Osteocyte (in vitro differentiated cells): ENCODE results near the gene CDH13. TPM values are rescaled to one million over a fixed set of nuclear protein-coding genes. Genes with fewer than 3 reads are reported as not detected.

Source experiments
- DNase-seq: peaks from one replicate; pipeline ENCODE4 v3.0.0; 2021; ENCODE audit warnings: mixed read lengths; ENCODE audit not compliant: unreplicated experiment; ENCODE audit errors: extremely low spot score
- H3K27ac Mint-ChIP-seq: one replicate; pipeline ENCODE4 v1.8.0; 2021; ENCODE audit warnings: mild to moderate bottlenecking, mixed read lengths; ENCODE audit not compliant: unreplicated experiment
- H3K27me3 Mint-ChIP-seq: one replicate; pipeline ENCODE4 v1.8.0; 2021; ENCODE audit warnings: mixed read lengths; ENCODE audit not compliant: unreplicated experiment
- H3K36me3 Mint-ChIP-seq: one replicate; pipeline ENCODE4 v1.8.0; 2021; ENCODE audit warnings: mixed read lengths; ENCODE audit not compliant: unreplicated experiment
- H3K4me1 Mint-ChIP-seq: one replicate; pipeline ENCODE4 v1.8.0; 2021; ENCODE audit warnings: mixed read lengths; ENCODE audit not compliant: unreplicated experiment
- H3K4me3 Mint-ChIP-seq: one replicate; pipeline ENCODE4 v1.8.0; 2021; ENCODE audit warnings: mild to moderate bottlenecking, moderate library complexity, mixed read lengths; ENCODE audit not compliant: unreplicated experiment
- H3K9me3 Mint-ChIP-seq: one replicate; pipeline ENCODE4 v1.8.0; 2021; ENCODE audit warnings: mixed read lengths; ENCODE audit not compliant: unreplicated experiment
- total RNA-seq: library from RNA; stranded (reverse); gene quantifications from 2 replicates; pipeline ENCODE4 v1.2.1, GENCODE V29; 2021
- TF ChIP-seq, protein P1 (sequence below): fragments of 200-600 bp; sonication (generic); IDR thresholded peaks from 2 replicates; pipeline ENCODE4 v1.5.0; 2021; ENCODE audit warnings: antibody characterized with exemption, mild to moderate bottlenecking, moderate library complexity

The CDH13 gene
- total RNA-seq, 1 donor from 2014 or later: 27.0 TPM

DNA sequence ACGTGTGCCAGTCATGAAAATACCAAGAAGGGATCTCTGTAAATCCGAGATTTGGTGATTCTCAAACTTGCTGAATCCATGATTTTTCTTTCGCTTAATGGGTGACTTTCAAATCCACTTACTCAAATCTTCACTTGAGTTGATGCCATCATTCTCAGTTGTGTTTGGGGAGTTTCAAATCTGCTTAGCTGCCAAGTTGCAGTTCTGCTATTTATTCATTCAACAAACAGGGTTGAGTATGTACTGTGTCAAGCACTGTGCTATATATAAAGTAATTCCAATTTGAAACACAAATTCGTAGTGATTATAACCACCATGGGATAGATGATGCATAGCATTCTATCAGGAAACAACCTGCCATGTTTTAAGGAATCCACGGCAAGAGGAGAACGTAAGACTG, 394.3 kb downstream of the CDH13 start:
- no peak overlapping the region for H3K4me3 Mint-ChIP-seq
- DNase-seq: no peak
- H3K27ac Mint-ChIP-seq: no peak overlapping the region
- TF ChIP-seq, protein P1, sequence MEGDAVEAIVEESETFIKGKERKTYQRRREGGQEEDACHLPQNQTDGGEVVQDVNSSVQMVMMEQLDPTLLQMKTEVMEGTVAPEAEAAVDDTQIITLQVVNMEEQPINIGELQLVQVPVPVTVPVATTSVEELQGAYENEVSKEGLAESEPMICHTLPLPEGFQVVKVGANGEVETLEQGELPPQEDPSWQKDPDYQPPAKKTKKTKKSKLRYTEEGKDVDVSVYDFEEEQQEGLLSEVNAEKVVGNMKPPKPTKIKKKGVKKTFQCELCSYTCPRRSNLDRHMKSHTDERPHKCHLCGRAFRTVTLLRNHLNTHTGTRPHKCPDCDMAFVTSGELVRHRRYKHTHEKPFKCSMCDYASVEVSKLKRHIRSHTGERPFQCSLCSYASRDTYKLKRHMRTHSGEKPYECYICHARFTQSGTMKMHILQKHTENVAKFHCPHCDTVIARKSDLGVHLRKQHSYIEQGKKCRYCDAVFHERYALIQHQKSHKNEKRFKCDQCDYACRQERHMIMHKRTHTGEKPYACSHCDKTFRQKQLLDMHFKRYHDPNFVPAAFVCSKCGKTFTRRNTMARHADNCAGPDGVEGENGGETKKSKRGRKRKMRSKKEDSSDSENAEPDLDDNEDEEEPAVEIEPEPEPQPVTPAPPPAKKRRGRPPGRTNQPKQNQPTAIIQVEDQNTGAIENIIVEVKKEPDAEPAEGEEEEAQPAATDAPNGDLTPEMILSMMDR: no peak
- peaks cover 7% of the 10 kb centered on the region for H3K4me1 Mint-ChIP-seq
- H3K36me3 Mint-ChIP-seq: no peaks in the 10 kb centered on the region
- H3K27me3 Mint-ChIP-seq: no peaks in the 10 kb centered on the region
- H3K9me3 Mint-ChIP-seq: peaks cover 5% of the 10 kb centered on the region

DNA sequence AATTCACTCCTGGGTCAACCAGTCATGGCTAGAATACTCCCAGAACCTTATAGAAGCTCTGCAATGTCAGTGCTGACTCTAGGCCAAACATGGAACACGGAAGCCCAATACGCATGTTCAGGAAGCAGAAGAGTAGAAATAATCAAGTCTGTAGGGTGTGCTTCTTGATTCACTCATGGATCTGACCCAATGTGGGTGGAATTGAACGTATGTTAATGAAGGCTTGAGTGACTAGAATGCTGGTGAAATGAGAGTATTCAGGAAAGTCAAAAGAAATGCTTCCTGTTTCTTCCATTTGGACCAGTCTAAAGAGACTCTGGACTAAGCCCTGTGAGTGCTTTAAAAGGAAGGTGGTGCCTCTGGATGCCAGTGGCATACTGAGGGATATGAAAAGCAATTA, 395.0 kb downstream of the CDH13 start:
- Mint-ChIP-seq H3K4me1 (peaks cover 7% of the 10 kb centered on the region), H3K4me3 (no peak overlapping the region), H3K9me3 (peaks cover 5% of the 10 kb centered on the region), H3K27me3 (no peaks in the 10 kb centered on the region), H3K36me3 (no peaks in the 10 kb centered on the region), H3K27ac (no peak overlapping the region)
- TF ChIP-seq, protein P1: no peak
- DNase-seq: no peak

DNA sequence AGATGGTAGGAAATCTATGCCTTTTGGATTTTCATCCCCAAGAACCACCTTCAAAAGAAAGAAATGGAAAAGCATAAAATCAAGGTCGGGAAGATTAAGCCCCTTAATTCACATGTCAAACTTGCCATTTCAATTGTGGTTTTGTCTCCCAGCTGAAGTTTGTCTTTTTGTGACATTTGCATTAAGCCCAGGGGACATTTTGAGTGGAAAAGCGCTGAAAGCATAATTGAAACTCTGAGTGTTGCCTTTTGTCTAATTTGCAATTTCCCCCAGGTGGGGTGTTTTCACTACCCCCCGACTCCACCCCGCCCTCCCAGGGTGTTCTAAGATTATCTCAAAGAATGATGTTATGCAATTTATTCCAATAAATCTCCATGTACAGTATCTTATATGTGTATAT, 396.2 kb downstream of the CDH13 start:
- TF ChIP-seq, protein P1: no peak
- Mint-ChIP-seq H3K27me3 (no peaks in the 10 kb centered on the region), H3K36me3 (no peaks in the 10 kb centered on the region), H3K4me3 (no peak overlapping the region), H3K27ac (no peak overlapping the region), H3K4me1 (peaks cover 7% of the 10 kb centered on the region), H3K9me3 (peaks cover 5% of the 10 kb centered on the region)
- no peak for DNase-seq

DNA sequence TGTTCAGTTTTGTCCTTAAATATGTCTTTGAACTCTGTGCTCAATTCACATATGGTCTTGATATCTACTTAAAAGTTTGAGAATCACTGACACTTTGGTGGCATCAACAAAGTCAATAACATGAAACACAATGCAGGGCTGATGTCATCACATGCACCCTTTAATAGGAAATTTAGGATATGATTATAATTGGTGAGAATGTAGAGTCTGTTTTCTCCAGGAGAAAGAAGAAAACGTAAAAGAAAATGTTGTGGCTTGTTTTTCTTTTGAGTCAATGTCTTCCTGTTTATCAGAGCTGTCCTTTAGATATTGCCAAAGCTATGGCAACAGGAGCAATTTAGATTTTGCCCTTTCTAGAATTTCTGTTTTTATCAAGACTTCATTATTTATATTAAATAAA, 396.9 kb downstream of the CDH13 start:
- no peak for DNase-seq
- no peak overlapping the region for H3K27ac Mint-ChIP-seq
- TF ChIP-seq, protein P1: no peak
- H3K4me3 Mint-ChIP-seq: no peak overlapping the region
- no peaks in the 10 kb centered on the region for H3K36me3 Mint-ChIP-seq
- H3K9me3 Mint-ChIP-seq: peaks cover 5% of the 10 kb centered on the region
- H3K4me1 Mint-ChIP-seq: peaks cover 7% of the 10 kb centered on the region
- H3K27me3 Mint-ChIP-seq: no peaks in the 10 kb centered on the region

DNA sequence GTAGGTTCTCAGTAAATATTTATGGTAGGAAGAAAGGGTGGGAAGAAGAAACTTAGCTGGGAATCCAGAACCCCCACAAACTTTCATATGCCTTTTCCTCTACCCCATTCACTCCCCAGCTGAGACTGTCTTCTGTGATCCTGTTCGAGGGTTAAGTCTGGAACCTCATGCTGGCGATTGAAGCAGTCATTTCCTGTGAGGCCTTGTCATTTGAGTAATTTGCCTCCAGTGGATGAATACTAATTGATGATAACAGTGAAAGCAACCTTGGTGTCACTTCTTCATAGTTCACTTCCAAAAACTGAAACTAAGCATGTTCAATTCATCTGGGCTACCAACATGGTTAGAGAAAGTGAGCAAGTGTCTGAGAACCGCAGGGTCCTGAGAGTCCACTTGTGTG, 401.2 kb downstream of the CDH13 start:
- peaks cover 8% of the 10 kb centered on the region for H3K9me3 Mint-ChIP-seq
- no peaks in the 10 kb centered on the region for H3K36me3 Mint-ChIP-seq
- TF ChIP-seq, protein P1: no peak
- H3K27ac Mint-ChIP-seq: no peak overlapping the region
- DNase-seq: no peak
- no peaks in the 10 kb centered on the region for H3K27me3 Mint-ChIP-seq
- H3K4me1 Mint-ChIP-seq: peaks cover 7% of the 10 kb centered on the region
- no peak overlapping the region for H3K4me3 Mint-ChIP-seq
